HG03139 (cell line): ENCODE data around the gene DNAJC1.

ENCODE experiments used
- ATAC-seq: cut with Tn5 transposase; IDR thresholded peaks from one replicate; pipeline ENCODE4 v1.9.1; 2021; ENCODE audit not compliant: unreplicated experiment

Gene DNAJC1

GRCh38 chr10:21771219-21771618 lies 232.3 kb downstream of the DNAJC1 start:
- no peak for ATAC-seq

GRCh38 chr10:21769041-21769440 lies 234.5 kb downstream of the DNAJC1 start:
- no peak for ATAC-seq

GRCh38 chr10:21764466-21765189 lies 238.9 kb downstream of the DNAJC1 start:
- no peak for ATAC-seq

GRCh38 chr10:21760332-21760731 lies 243.2 kb downstream of the DNAJC1 start:
- ATAC-seq, result no peak

GRCh38 chr10:21759232-21759631 lies 244.3 kb downstream of the DNAJC1 start:
- ATAC-seq, result no peak

- ATAC-seq, result no peak
These were observed 244.8 kb downstream of the DNAJC1 start for GRCh38 chr10:21758696-21759095.

GRCh38 chr10:21758239-21758638 lies 245.3 kb downstream of the DNAJC1 start:
- no peak for ATAC-seq

GRCh38 chr10:21757185-21757901 lies 246.2 kb downstream of the DNAJC1 start:
- no peak for ATAC-seq

- ATAC-seq, result no peak
These were observed 246.8 kb downstream of the DNAJC1 start for GRCh38 chr10:21756707-21757106.

GRCh38 chr10:21754410-21755011 lies 249.0 kb downstream of the DNAJC1 start:
- ATAC-seq, result no peak

GRCh38 chr10:21753497-21754270 lies 249.8 kb downstream of the DNAJC1 start:
- no peak for ATAC-seq

GRCh38 chr10:21751341-21752310 lies 251.9 kb downstream of the DNAJC1 start:
- no peak for ATAC-seq

GRCh38 chr10:21750424-21750823 lies 253.1 kb downstream of the DNAJC1 start:
- ATAC-seq, result no peak

GRCh38 chr10:21749788-21750187 lies 253.7 kb downstream of the DNAJC1 start:
- ATAC-seq, result no peak

- no peak for ATAC-seq
These were observed 255.7 kb downstream of the DNAJC1 start for GRCh38 chr10:21747809-21748208.

GRCh38 chr10:21746118-21746517 lies 257.4 kb downstream of the DNAJC1 start:
- no peak for ATAC-seq

GRCh38 chr10:21744223-21744622 lies 259.3 kb downstream of the DNAJC1 start:
- ATAC-seq, result no peak

- ATAC-seq, result no peak
These were observed 260.7 kb downstream of the DNAJC1 start for GRCh38 chr10:21742740-21743412.

- no peak for ATAC-seq
These were observed 262.5 kb downstream of the DNAJC1 start for GRCh38 chr10:21740989-21741388.

- no peak for ATAC-seq
These were observed 266.4 kb downstream of the DNAJC1 start for GRCh38 chr10:21737106-21737505.
